Choroid plexus epithelial cell (primary cell): ENCODE measurements around the gene SLC25A30.

Source experiments
- DNase-seq: peaks from one replicate; pipeline ENCODE4 v3.0.0-alpha.2; 2010; ENCODE audit warnings: low read depth
- H3K4me3 ChIP-seq: 2 replicates; pipeline ENCODE4 v1.5.1; 2011; ENCODE audit warnings: low read depth, mild to moderate bottlenecking, control low read depth, low read length, moderate library complexity
- CTCF ChIP-seq: conservative IDR thresholded peaks from 2 replicates; pipeline ENCODE4 v1.5.1; 2011; ENCODE audit warnings: low read depth, mild to moderate bottlenecking, control low read depth, inconsistent platforms, low read length, moderate library complexity

SLC25A30 gene

GRCh38 chr13:45415112-45415511, 3.1 kb downstream of the SLC25A30 start:
- TF ChIP-seq CTCF: no peak
- DNase-seq: no peak
- H3K4me3 ChIP-seq: no peak overlapping the region

- DNase-seq: no peak
Measured at GRCh38 chr13:45413826-45414307, 4.3 kb downstream of the SLC25A30 start.

GRCh38 chr13:45412274-45413049, 5.7 kb downstream of the SLC25A30 start:
- TF ChIP-seq CTCF: no peak
- H3K4me3 ChIP-seq: no peak overlapping the region
- no peak for DNase-seq

More at GRCh38 chr13:45413826-45414307, 4.3 kb downstream of the SLC25A30 start:
- H3K4me3 ChIP-seq: no peak overlapping the region
- no peak for TF ChIP-seq CTCF

GRCh38 chr13:45411631-45412030, 6.5 kb downstream of the SLC25A30 start:
- no peak for TF ChIP-seq CTCF
- DNase-seq: no peak
- no peak overlapping the region for H3K4me3 ChIP-seq

- no peak overlapping the region for H3K4me3 ChIP-seq
- DNase-seq: no peak
- TF ChIP-seq CTCF: no peak
Measured at GRCh38 chr13:45411221-45411620, 7.0 kb downstream of the SLC25A30 start.

GRCh38 chr13:45410466-45410865, 7.7 kb downstream of the SLC25A30 start:
- H3K4me3 ChIP-seq: no peak overlapping the region
- no peak for DNase-seq
- no peak for TF ChIP-seq CTCF

GRCh38 chr13:45410001-45410400, 8.2 kb downstream of the SLC25A30 start:
- TF ChIP-seq CTCF: no peak
- H3K4me3 ChIP-seq: no peak overlapping the region
- DNase-seq: no peak
